ENCODE data around the gene MIA3. TPM values are rescaled to one million over a fixed set of nuclear protein-coding genes. Genes with fewer than 3 reads are reported as not detected.

Gene MIA3
- total and polyA plus RNA-seq, 9 of the 15 experiments (the other 6 are each of a cell fraction or from before 2014, with no cell fraction given), result 21.6 to 89.4 (median 40.8) TPM

DNA sequence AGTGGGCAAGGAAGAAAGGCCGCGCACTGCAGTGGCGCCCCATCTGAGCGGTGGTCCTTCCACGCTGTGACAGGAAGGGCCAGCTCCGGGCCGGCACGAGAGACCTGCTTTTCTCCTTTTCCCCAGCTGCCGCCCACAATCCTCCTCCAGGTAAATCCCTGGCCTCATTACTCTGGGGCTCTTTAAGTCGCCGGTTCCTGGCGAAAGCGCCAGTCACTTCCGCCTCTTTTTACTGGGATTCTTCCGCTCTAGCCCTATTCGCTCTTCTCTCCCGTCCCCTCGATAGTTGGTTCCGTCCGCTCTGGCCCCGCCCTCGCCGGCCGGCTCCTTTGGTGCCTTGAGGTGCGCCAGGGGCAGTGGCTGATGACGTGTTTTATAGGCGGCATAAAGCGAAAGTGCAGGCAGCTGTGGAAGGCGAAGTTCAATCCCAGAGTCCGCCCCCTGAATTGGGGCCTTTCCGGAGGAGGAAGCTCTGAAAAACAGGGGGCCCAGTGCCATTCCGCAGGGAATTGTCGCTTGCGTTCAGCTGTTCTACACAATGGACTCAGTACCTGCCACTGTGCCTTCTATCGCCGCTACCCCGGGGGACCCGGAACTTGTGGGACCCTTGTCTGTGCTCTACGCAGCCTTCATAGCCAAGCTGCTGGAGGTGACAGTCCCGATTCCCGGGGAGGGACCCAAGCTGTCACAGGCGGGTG is 26.2 kb downstream of the MIA3 start (continued):
- TF ChIP-seq NFE2L1 (tag; IDR thresholded peaks at IDR 0.05; ENCODE audit: borderline replicate concordance, low read depth), result no peak
- no peak for TF ChIP-seq ARHGAP35 (IDR thresholded peaks at IDR 0.05; ENCODE audit: partially characterized antibody)
- no peak for TF ChIP-seq ZNF561 (CRISPR knock-in tag; conservative IDR thresholded peaks at IDR 0.05)
- no peak for TF ChIP-seq POLR3A (IDR thresholded peaks at IDR 0.05; ENCODE audit: borderline replicate concordance, extremely low read depth, insufficient read depth, insufficient read length)
- TF ChIP-seq NCOA1 (IDR thresholded peaks at IDR 0.05; ENCODE audit: low read depth), result 0 out of 2 replicates have a peak, but pooled peaks have one; percentile 10
- TF ChIP-seq ZNF24 (IDR thresholded peaks at IDR 0.05), result peak; percentile 63
- TF ChIP-seq BHLHE40 (IDR thresholded peaks at IDR 0.05; ENCODE audit: low read length), result peak; percentile 91
- TF ChIP-seq CREBBP (IDR thresholded peaks at IDR 0.05; ENCODE audit: low read depth, low read length), result no peak
- no peak for TF ChIP-seq CBFB (CRISPR knock-in tag; IDR thresholded peaks at IDR 0.05)
- TF ChIP-seq NCOA2 (IDR thresholded peaks at IDR 0.05; ENCODE audit: partially characterized antibody in 2 of 2), result no peak
- no peak for TF ChIP-seq MIER1 (IDR thresholded peaks at IDR 0.05; ENCODE audit: low read depth)
- TF ChIP-seq ELK3 (CRISPR knock-in tag; IDR thresholded peaks at IDR 0.05), result no peak
- no peak; a peak in 1 of 4 replicates for TF ChIP-seq TEAD1 (CRISPR knock-in tag; IDR thresholded peaks at IDR 0.05)
- peak; percentile 78 for TF ChIP-seq ZBTB17 (CRISPR knock-in tag; IDR thresholded peaks at IDR 0.05)
- TF ChIP-seq, protein P1, sequence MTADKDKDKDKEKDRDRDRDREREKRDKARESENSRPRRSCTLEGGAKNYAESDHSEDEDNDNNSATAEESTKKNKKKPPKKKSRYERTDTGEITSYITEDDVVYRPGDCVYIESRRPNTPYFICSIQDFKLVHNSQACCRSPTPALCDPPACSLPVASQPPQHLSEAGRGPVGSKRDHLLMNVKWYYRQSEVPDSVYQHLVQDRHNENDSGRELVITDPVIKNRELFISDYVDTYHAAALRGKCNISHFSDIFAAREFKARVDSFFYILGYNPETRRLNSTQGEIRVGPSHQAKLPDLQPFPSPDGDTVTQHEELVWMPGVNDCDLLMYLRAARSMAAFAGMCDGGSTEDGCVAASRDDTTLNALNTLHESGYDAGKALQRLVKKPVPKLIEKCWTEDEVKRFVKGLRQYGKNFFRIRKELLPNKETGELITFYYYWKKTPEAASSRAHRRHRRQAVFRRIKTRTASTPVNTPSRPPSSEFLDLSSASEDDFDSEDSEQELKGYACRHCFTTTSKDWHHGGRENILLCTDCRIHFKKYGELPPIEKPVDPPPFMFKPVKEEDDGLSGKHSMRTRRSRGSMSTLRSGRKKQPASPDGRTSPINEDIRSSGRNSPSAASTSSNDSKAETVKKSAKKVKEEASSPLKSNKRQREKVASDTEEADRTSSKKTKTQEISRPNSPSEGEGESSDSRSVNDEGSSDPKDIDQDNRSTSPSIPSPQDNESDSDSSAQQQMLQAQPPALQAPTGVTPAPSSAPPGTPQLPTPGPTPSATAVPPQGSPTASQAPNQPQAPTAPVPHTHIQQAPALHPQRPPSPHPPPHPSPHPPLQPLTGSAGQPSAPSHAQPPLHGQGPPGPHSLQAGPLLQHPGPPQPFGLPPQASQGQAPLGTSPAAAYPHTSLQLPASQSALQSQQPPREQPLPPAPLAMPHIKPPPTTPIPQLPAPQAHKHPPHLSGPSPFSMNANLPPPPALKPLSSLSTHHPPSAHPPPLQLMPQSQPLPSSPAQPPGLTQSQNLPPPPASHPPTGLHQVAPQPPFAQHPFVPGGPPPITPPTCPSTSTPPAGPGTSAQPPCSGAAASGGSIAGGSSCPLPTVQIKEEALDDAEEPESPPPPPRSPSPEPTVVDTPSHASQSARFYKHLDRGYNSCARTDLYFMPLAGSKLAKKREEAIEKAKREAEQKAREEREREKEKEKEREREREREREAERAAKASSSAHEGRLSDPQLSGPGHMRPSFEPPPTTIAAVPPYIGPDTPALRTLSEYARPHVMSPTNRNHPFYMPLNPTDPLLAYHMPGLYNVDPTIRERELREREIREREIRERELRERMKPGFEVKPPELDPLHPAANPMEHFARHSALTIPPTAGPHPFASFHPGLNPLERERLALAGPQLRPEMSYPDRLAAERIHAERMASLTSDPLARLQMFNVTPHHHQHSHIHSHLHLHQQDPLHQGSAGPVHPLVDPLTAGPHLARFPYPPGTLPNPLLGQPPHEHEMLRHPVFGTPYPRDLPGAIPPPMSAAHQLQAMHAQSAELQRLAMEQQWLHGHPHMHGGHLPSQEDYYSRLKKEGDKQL (CRISPR knock-in tag; IDR thresholded peaks at IDR 0.05; ENCODE audit: borderline replicate concordance), result no peak
- TF ChIP-seq ZNF584 (CRISPR knock-in tag; IDR thresholded peaks at IDR 0.05; ENCODE audit: low read depth), result no peak
- TF ChIP-seq TRIM28 (IDR thresholded peaks at IDR 0.05), result peak; percentile 55; the same call in 1 of the 2 replicates
- no peak for TF ChIP-seq SMARCC2 (IDR thresholded peaks at IDR 0.05; ENCODE audit: low read depth)
- peak; percentile 78 for TF ChIP-seq CCNT2 (IDR thresholded peaks at IDR 0.05; ENCODE audit: borderline replicate concordance, extremely low read depth, insufficient read length, low read depth, low read length)
- TF ChIP-seq HES1 (IDR thresholded peaks at IDR 0.05; ENCODE audit: low read depth), result no peak
- TF ChIP-seq FOXM1 (IDR thresholded peaks at IDR 0.05; ENCODE audit: low read depth), result peak; percentile 70
- TF ChIP-seq FOXM1 (CRISPR knock-in tag; IDR thresholded peaks at IDR 0.05; ENCODE audit: low read depth), result no peak
- TF ChIP-seq ZEB2 (IDR thresholded peaks at IDR 0.05), result 0 out of 2 replicates have a peak, but pooled peaks have one; percentile 48
